ENCODE data around the gene TEX53.

DNA sequence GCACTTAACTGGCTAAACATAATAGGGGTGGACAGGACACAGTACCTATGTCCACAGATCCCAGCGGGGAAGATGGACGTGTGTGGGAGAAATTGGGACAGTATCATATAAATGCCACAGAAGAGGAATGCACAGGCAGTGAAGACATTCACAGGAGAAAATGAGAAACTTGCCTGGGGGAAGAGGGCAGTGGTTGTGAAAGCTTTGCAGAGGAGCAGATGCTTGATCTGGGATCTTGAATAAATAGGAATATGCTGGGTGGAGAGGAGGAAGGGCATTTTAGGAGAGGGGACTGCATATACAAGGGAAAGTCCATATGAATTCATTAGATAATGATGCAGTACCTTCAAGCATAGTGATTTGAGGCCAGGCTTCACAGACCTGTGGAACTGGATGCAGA is 32.9 kb downstream of the TEX53 start:
- TF ChIP-seq, protein P1, sequence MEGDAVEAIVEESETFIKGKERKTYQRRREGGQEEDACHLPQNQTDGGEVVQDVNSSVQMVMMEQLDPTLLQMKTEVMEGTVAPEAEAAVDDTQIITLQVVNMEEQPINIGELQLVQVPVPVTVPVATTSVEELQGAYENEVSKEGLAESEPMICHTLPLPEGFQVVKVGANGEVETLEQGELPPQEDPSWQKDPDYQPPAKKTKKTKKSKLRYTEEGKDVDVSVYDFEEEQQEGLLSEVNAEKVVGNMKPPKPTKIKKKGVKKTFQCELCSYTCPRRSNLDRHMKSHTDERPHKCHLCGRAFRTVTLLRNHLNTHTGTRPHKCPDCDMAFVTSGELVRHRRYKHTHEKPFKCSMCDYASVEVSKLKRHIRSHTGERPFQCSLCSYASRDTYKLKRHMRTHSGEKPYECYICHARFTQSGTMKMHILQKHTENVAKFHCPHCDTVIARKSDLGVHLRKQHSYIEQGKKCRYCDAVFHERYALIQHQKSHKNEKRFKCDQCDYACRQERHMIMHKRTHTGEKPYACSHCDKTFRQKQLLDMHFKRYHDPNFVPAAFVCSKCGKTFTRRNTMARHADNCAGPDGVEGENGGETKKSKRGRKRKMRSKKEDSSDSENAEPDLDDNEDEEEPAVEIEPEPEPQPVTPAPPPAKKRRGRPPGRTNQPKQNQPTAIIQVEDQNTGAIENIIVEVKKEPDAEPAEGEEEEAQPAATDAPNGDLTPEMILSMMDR (IDR thresholded peaks at IDR 0.05), result no peak
- no peak for TF ChIP-seq POLR2A (IDR thresholded peaks at IDR 0.05)
